ENCODE measurements around the gene TPO.

Gene TPO

GRCh38 chr2:1451422-1451821 is 38.2 kb downstream of the TPO start:
- peaks cover 7% of the 10 kb centered on the region for H3K27me3 Mint-ChIP-seq

DNA sequence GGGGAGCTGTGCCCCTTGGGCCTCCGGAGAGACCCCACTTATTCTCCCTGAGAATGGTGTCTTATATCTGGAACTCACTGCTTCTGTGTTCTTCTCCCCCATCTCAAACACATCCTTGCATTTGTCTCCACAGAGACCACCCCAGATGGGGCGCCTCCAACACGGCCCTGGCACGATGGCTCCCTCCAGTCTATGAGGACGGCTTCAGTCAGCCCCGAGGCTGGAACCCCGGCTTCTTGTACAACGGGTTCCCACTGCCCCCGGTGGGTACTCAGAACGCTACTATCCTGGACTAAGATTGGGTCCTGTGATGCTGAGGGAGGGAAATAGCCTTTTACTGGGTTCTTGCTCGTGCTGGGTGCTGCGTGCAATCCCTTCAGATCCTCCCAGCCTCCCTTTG is 40.3 kb downstream of the TPO start:
- Mint-ChIP-seq H3K4me1 (ENCODE audit: low read depth) (no peaks in the 10 kb centered on the region), H3K36me3 (no peaks in the 10 kb centered on the region), H3K4me3 (no peak overlapping the region), H3K27me3 (peaks cover 5% of the 10 kb centered on the region), H3K27ac (no peak overlapping the region), H3K9me3 (ENCODE audit: low read depth) (no peaks in the 10 kb centered on the region)

More at GRCh38 chr2:1451422-1451821, 38.2 kb downstream of the TPO start:
- Mint-ChIP-seq H3K9me3 (ENCODE audit: low read depth) (no peaks in the 10 kb centered on the region), H3K27ac (no peak overlapping the region), H3K4me1 (ENCODE audit: low read depth) (peaks cover 1% of the 10 kb centered on the region), H3K4me3 (no peak overlapping the region), H3K36me3 (peaks cover 2% of the 10 kb centered on the region)

- no peak overlapping the region for H3K4me3 Mint-ChIP-seq
- H3K27ac Mint-ChIP-seq, result no peak overlapping the region
- H3K27me3 Mint-ChIP-seq, result peaks cover 2% of the 10 kb centered on the region
- H3K36me3 Mint-ChIP-seq, result no peaks in the 10 kb centered on the region
- no peaks in the 10 kb centered on the region for H3K9me3 Mint-ChIP-seq (ENCODE audit: low read depth)
- no peaks in the 10 kb centered on the region for H3K4me1 Mint-ChIP-seq (ENCODE audit: low read depth)
Observed at GRCh38 chr2:1454346-1454745, 41.1 kb downstream of the TPO start.

- no peaks in the 10 kb centered on the region for H3K4me1 Mint-ChIP-seq (ENCODE audit: low read depth)
- H3K36me3 Mint-ChIP-seq, result no peaks in the 10 kb centered on the region
- H3K27ac Mint-ChIP-seq, result no peak overlapping the region
- H3K4me3 Mint-ChIP-seq, result no peak overlapping the region
- no peaks in the 10 kb centered on the region for H3K27me3 Mint-ChIP-seq
- H3K9me3 Mint-ChIP-seq (ENCODE audit: low read depth), result no peaks in the 10 kb centered on the region
Observed at GRCh38 chr2:1455466-1455865, 42.2 kb downstream of the TPO start.

DNA sequence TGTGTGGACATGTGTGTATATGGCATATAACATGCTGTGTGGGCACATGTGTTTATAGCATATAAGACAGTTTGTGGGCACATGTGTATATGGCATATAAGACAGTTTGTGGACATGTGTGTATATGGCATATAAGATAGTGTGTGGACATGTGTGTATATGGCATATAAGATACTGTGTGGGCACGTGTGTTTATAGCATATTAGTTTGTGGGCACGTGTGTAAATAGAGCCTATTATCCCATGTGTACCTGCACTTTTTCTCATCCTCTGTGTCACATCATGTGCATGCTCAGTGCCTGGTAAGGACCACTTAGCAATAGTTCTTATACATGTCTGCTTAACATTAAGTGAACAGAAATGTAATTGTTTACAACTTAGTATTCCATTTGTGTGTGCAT is 45.2 kb downstream of the TPO start:
- no peak overlapping the region for H3K4me3 Mint-ChIP-seq
- H3K4me1 Mint-ChIP-seq (ENCODE audit: low read depth), result no peaks in the 10 kb centered on the region
- no peak overlapping the region for H3K27ac Mint-ChIP-seq
- H3K27me3 Mint-ChIP-seq, result no peaks in the 10 kb centered on the region
- H3K36me3 Mint-ChIP-seq, result no peaks in the 10 kb centered on the region
- H3K9me3 Mint-ChIP-seq (ENCODE audit: low read depth), result no peaks in the 10 kb centered on the region

DNA sequence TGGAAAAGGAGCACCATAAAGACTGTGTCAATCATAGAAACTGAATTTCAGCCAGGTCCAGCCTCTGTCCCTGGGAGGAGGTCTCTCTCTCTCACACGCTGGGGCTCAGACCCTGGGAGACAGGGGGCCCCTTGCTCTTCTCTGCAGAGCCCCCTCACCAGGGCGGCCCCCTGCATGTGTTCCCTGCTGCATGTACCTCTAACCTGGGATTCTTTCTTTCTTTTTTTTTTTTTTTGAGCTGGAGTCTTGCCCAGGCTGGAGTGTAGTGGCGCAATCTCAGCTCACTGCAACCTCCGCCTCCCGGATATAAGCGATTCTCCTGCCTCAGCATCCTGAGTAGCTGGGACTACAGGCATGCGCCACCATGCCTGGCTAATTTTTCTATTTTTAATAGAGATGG is 46.5 kb downstream of the TPO start:
- H3K4me1 Mint-ChIP-seq (ENCODE audit: low read depth), result no peaks in the 10 kb centered on the region
- no peaks in the 10 kb centered on the region for H3K27me3 Mint-ChIP-seq
- H3K36me3 Mint-ChIP-seq, result no peaks in the 10 kb centered on the region
- no peaks in the 10 kb centered on the region for H3K9me3 Mint-ChIP-seq (ENCODE audit: low read depth)
- H3K4me3 Mint-ChIP-seq, result no peak overlapping the region
- H3K27ac Mint-ChIP-seq, result no peak overlapping the region

DNA sequence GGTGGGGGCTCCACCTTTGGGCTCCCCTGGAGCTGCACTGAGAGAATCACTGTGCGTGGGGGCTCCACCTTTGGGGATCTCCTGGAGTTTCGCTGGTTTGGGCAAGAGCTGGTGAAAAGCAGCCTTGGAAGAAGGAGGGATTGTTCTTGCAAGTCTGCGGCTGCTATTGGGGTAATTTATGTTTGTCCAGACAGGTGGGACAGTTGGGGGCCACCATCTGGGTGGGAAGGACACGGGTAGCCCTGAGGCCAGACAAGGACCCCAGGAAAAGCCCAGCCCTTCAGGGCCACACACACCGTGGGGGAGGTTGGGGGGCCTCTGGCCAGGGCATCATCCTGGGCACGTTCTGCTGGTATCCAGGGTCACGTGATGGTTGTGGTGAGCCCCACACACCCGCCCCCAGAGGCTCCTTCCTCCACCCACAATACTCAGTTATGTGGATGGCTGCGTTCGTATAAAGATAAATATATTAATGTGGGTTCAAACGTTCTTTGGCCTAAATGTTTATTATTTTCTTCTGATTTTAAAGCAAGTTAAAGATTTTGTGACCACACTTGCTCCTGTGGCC is 47.7 kb downstream of the TPO start:
- no peaks in the 10 kb centered on the region for H3K27me3 Mint-ChIP-seq
- no peaks in the 10 kb centered on the region for H3K36me3 Mint-ChIP-seq
- no peaks in the 10 kb centered on the region for H3K9me3 Mint-ChIP-seq (ENCODE audit: low read depth)
- no peak overlapping the region for H3K4me3 Mint-ChIP-seq
- no peak overlapping the region for H3K27ac Mint-ChIP-seq
- no peaks in the 10 kb centered on the region for H3K4me1 Mint-ChIP-seq (ENCODE audit: low read depth)

- H3K4me3 Mint-ChIP-seq, result no peak overlapping the region
- no peaks in the 10 kb centered on the region for H3K36me3 Mint-ChIP-seq
- no peaks in the 10 kb centered on the region for H3K4me1 Mint-ChIP-seq (ENCODE audit: low read depth)
- H3K27me3 Mint-ChIP-seq, result no peaks in the 10 kb centered on the region
- no peaks in the 10 kb centered on the region for H3K9me3 Mint-ChIP-seq (ENCODE audit: low read depth)
- H3K27ac Mint-ChIP-seq, result no peak overlapping the region
Observed at GRCh38 chr2:1461507-1462390, 48.5 kb downstream of the TPO start.

- no peak overlapping the region for H3K4me3 Mint-ChIP-seq
- H3K4me1 Mint-ChIP-seq (ENCODE audit: low read depth), result no peaks in the 10 kb centered on the region
- no peaks in the 10 kb centered on the region for H3K27me3 Mint-ChIP-seq
- H3K27ac Mint-ChIP-seq, result no peak overlapping the region
- no peaks in the 10 kb centered on the region for H3K36me3 Mint-ChIP-seq
- no peaks in the 10 kb centered on the region for H3K9me3 Mint-ChIP-seq (ENCODE audit: low read depth)
Observed at GRCh38 chr2:1462994-1463393, 49.7 kb downstream of the TPO start.

- Mint-ChIP-seq H3K9me3 (ENCODE audit: low read depth) (no peaks in the 10 kb centered on the region), H3K36me3 (peaks cover 4% of the 10 kb centered on the region), H3K4me3 (no peak overlapping the region), H3K27me3 (no peaks in the 10 kb centered on the region), H3K27ac (no peak overlapping the region), H3K4me1 (ENCODE audit: low read depth) (no peaks in the 10 kb centered on the region)
Observed at GRCh38 chr2:1472350-1472749, 59.1 kb downstream of the TPO start.

DNA sequence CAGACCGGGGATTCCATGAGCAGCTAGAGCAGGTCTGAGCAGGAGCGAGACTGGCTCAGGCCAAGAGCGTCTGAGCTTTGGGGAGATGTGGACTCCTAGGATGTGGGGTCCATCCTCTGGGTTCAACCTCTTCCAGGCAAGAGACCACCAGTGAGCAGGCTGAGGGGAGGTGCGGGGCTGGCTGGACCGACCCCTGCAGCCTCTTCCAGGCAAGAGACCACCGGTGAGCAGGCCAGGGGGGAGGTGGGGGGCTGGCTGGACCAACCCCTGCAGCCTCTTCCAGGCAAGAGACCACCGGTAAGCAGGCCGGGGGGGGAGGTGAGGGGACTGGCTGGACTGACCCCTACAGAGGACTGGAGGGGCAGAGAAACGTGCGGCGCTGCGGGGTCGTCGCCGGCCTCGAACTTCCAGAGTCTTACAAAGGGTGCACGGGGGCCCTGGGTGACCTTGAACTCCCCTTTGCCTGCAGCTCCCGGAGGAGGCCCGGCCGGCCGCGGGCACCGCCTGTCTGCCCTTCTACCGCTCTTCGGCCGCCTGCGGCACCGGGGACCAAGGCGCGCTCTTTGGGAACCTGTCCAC is 63.4 kb downstream of the TPO start:
- Mint-ChIP-seq H3K36me3 (no peaks in the 10 kb centered on the region), H3K4me1 (ENCODE audit: low read depth) (no peaks in the 10 kb centered on the region), H3K9me3 (ENCODE audit: low read depth) (no peaks in the 10 kb centered on the region), H3K4me3 (no peak overlapping the region), H3K27me3 (no peaks in the 10 kb centered on the region), H3K27ac (no peak overlapping the region)

DNA sequence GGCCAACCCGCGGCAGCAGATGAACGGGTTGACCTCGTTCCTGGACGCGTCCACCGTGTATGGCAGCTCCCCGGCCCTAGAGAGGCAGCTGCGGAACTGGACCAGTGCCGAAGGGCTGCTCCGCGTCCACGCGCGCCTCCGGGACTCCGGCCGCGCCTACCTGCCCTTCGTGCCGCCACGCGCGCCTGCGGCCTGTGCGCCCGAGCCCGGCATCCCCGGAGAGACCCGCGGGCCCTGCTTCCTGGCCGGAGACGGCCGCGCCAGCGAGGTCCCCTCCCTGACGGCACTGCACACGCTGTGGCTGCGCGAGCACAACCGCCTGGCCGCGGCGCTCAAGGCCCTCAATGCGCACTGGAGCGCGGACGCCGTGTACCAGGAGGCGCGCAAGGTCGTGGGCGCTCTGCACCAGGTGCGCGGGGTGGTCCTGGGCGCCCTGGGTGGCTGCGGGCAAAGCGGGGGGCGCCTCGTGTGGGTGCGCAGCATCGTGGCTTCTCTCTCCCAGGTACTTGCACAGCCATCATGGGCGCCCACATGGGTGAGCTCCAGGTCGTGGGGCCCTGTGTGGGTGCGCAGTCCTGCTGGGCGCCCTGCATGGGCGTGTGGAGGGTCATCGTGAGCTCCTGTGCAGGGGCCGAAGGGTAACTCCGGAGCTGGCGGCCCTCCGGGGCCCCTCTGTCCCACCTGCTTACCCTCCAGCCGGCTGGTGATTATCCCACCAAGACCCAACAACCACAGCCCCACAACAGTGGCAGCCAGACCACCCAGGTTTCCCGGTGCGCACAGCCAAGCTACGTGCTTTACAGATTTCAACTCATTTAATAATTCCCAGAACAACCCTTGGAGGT is 64.2 kb downstream of the TPO start:
- Mint-ChIP-seq H3K27me3 (no peaks in the 10 kb centered on the region), H3K4me3 (no peak overlapping the region), H3K4me1 (ENCODE audit: low read depth) (no peaks in the 10 kb centered on the region), H3K27ac (no peak overlapping the region), H3K9me3 (ENCODE audit: low read depth) (no peaks in the 10 kb centered on the region), H3K36me3 (no peaks in the 10 kb centered on the region)

GRCh38 chr2:1478311-1479305 is 65.3 kb downstream of the TPO start:
- Mint-ChIP-seq H3K9me3 (ENCODE audit: low read depth) (no peaks in the 10 kb centered on the region), H3K27ac (no peak overlapping the region), H3K4me1 (ENCODE audit: low read depth) (peaks cover 2% of the 10 kb centered on the region), H3K27me3 (no peaks in the 10 kb centered on the region), H3K36me3 (no peaks in the 10 kb centered on the region), H3K4me3 (no peak overlapping the region)

DNA sequence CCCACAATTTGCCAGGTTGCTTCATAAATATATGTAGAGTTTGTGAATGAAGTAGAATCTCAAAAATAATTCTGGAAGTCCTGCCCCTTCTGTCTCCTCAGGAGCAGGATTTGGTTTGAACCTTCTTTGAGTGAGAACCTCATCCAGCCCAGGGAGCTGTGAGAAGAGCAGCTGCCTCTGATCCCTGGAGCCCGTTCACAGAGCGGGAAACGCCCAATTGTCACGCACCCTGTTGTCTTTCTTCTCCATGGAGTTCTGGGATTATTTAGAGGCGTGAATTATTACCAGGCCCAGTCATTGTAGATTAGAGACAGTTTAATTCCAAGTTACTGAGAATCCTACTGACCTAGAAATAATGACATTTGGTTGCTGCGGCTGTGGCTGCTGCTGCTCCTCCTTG is 66.1 kb downstream of the TPO start:
- H3K36me3 Mint-ChIP-seq, result no peaks in the 10 kb centered on the region
- peaks cover 2% of the 10 kb centered on the region for H3K4me1 Mint-ChIP-seq (ENCODE audit: low read depth)
- no peaks in the 10 kb centered on the region for H3K9me3 Mint-ChIP-seq (ENCODE audit: low read depth)
- H3K27ac Mint-ChIP-seq, result no peak overlapping the region
- no peak overlapping the region for H3K4me3 Mint-ChIP-seq
- no peaks in the 10 kb centered on the region for H3K27me3 Mint-ChIP-seq

All from activated naive CD8-positive, alpha-beta T cell (primary cell).